HG03432 (cell line): ENCODE results near the gene MEI1.
"Not testable (repeated sequence)": the region's sequence is repeated elsewhere in the genome, so short reads cannot be mapped to it uniquely, and the experiment has no call there.

Experiments used
- ATAC-seq: cut with Tn5 transposase; IDR thresholded peaks from one replicate; pipeline ENCODE4 v1.9.1; 2021; ENCODE audit warnings: mild to moderate bottlenecking, moderate library complexity; ENCODE audit not compliant: unreplicated experiment

Gene MEI1

GRCh38 chr22:41682033-41682807 lies 17.1 kb upstream of the MEI1 start:
- ATAC-seq, result peak; percentile 78

DNA sequence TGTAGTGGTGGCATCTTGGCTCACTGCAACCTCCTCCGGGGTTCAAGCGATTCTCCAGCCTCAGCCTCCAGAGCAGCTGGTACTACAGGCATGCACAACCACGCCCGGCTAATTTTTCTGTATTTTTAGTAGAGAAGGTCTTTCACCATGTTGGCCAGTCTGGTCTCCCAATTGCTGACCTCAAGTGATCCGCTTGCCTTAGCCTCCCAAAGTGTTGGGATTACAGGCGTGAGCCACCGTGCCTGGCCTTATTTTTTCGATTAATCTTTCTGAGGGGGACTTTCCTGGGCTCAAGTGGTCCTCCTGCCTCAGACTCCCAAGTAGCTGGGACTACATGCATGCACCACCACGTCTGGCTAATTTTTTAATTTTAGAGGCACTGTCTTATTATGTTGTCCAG lies 16.3 kb upstream of the MEI1 start:
- ATAC-seq, result no peak

DNA sequence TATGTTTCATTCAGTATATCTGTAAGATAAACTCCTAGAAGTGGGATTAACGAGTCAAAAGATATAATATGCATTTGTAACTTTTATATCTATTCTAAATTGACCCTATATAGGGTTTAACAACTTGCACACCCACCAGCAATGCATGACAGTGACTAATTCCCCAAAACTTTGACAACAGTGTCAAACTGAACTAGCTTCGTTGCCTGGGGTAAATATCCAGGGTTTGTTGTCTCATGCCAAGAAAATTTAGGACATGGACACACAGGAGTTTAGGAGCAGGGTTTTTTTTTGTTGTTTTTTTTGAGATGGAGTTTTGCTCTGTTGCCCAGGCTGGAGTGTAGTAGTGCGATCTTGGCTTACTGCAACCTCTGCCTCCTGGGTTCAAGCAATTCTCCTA lies 15.7 kb upstream of the MEI1 start:
- no peak for ATAC-seq

DNA sequence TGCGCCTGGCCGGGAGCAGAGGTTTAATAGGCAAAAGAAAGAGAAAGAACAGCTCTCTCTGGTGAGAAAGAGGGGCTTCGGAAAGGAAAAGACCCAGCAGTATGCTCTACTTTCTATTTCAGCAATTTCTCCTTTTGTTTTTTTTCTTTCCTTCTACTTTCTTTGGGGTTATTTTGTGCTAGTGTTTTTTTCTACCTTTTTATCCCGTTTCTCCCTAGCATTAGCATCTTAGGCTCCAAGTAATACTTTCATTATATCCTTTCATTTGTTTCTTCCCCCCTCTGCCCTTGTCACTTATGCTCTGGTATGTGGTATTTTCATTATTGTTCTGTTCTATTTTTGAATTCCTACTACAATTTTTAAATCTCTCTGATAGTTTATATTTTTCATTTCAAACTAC lies 15.1 kb upstream of the MEI1 start:
- no peak for ATAC-seq

DNA sequence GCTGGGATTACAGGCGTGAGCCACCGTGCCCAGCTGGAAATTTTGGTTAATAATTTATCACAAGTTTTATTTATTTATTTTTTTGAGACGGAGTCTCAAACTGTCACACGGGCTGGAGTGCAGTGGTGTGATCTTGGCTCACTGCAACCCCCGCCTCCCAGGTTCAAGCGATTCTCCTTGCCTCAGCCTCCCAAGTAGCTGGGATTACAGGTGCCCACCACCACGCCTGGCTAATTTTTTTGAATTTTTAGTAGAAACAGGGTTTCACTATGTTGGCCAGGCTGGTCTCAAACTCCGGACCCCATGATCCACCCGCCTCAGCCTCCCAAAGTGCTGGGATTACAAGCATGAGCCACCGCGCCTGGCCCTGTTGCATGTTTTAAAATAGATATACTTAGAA lies 12.4 kb upstream of the MEI1 start:
- not testable (repeated sequence) for ATAC-seq

GRCh38 chr22:41687901-41688364 lies 11.4 kb upstream of the MEI1 start:
- ATAC-seq, result peak; percentile 19

DNA sequence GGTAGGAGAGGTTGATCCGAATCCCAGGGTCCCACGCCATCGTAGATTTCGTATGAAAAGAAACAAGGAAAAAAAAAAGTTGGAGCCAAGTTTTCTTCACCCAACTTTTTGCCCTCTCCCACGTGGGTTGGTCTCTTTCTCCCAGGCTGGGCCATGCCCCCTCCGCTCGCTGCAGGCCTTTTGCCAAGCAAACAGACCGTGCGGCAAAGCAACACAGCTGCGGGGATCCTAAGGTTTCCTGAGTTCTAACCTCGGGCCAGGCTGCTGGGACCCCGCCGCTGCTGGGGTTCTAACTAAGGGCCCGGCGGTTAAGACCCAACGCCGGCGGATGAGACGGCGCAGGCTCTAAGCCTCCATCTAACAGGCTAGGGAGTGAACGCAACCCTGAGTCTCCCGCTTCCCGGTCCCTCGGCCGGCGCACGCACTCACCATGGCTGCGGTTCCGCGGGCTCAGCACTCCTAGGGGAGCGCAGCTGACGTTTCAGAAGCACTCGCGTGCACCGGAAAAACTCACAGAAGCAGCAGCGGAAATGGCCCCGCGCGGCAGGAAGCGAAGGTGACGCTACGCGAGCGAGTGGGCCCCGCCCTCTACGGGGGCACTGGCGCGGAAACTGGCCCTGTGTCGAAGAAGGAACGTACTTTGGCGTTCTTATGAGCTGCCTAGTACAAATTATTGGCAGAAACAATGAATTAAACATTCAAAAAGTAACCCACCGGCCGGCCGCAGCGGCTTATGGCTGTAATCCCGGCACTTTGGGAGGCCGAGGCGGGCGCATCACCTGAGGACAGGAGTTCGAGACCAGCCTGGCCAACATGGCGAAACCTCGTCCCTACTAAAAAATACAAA lies 10.7 kb upstream of the MEI1 start, which contains the start of gene SNU13:
Gene SNU13, minus strand, starts transcription at position 503 of the 847 bp plus-strand sequence. Its CDS starts 71 bp downstream, at position 432.
- peak; percentile 89 for ATAC-seq

GRCh38 chr22:41690476-41690875 lies 8.8 kb upstream of the MEI1 start:
- no peak for ATAC-seq

GRCh38 chr22:41695211-41695610 lies 4.1 kb upstream of the MEI1 start:
- no peak for ATAC-seq

- ATAC-seq, result no peak
These were observed 2.6 kb upstream of the MEI1 start for GRCh38 chr22:41696703-41697102.

GRCh38 chr22:41697126-41697775 lies 2.1 kb upstream of the MEI1 start:
- ATAC-seq, result peak; percentile 51

GRCh38 chr22:41700108-41700364 lies 733 bp downstream of the MEI1 start:
- ATAC-seq, result no peak

DNA sequence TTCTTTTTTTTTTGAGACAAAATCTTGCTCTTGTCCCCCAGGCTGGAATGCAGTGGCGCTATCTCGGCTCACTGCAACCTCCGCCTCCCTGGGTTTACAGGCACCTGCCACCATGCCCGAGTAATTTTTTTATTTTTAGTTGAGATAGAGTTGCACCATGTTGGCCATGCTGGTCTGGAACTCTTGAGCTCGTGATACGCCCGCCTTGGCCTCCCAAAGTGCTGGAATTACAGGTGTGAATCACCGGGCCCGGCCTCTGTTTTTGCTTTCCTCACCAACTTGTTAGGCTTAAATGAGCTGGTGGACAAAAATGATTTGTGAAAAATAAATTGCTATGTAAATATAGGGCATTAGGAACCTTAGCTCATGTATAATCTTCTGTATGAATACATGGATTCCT lies 3.5 kb downstream of the MEI1 start:
- ATAC-seq, result no peak

DNA sequence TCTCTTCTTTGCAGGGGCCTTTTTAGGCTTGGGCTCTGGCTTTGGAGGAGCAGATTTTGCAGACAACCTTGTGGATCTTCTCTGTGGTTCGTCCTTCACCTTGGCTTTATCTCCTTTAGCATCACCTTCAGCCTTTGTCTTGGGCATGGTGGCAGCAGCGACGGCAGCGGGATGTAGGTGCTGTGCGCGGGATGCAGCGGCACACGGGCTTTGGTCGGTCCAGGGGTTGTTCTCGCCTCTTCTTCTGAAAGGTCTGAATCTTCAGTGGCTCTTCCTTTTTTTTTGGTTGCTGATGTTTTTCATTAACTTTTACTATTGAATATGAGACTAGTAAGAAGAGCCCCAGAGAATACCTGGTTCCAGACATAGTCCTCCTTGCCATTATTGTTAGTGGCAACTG lies 10.0 kb downstream of the MEI1 start:
- ATAC-seq, result no peak

DNA sequence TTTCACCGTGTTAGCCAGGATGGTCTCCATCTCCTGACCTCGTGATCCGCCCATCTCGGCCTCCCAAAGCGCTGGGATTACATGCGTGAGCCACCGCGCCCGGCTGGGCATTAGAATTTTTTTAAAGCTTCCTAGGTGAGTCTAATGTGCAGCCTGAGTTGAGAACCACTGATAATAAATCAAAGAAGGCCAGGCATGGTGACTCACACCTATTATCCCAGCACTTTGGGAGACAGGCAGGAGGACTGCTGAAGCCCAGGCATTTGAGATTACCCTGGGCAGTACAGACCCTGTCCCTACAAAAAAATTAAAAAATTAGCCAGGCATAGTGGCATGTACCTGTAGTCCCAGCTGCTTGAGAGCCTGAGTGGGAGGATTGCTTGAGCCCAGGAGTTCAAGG lies 13.7 kb downstream of the MEI1 start:
- no peak for ATAC-seq

DNA sequence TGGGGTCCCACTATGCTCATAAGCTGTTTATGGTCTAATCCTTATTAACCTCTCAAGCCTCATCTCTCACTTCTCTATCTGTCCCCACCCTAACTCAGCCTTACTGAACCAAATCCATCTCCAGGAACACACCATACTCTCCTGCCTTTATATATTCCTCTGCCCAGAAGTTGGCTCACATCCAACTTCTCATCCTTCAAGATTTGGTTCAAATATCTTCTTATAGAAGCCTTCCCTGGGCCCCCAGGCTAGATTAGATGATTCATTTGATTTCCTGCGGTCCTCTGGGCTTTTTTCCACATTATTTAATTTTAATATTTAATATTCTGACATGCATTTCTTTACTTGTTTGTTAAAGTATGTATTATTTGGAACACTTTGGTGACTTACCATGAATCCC lies 23.2 kb downstream of the MEI1 start:
- no peak for ATAC-seq

DNA sequence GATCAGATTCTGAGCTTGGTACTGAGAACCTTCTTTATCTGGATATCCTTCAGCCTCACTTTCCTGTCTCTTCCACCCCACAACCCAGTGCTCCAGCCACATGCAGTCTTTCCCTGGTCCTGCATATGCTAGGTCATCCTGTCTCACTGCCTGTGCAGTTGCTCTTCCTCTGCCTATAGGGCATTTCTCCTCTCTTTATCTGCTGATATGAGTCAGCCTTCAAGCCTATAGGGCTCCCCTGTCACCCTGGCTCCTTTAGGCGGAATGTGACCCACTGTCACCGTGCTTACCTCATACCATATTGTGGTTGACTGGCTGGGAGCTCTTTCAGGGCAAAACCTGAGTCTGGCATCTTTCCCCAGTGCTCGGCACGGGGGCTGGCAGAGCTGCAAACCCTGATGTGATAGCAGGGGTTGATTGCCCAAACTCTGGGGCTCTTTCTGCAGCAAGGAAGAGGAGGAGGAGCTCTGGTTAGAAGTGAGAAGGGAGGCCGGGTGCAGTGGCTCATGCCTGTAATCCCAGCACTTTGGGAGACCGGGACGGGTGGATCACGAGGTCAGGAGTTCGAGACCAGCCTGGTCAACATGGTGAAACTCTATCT lies 26.3 kb downstream of the MEI1 start:
- no peak for ATAC-seq

- no peak for ATAC-seq
These were observed 32.3 kb downstream of the MEI1 start for GRCh38 chr22:41731609-41732008.

GRCh38 chr22:41732096-41732772 lies 32.9 kb downstream of the MEI1 start:
- no peak for ATAC-seq

GRCh38 chr22:41733241-41733640 lies 33.9 kb downstream of the MEI1 start:
- not testable (repeated sequence) for ATAC-seq

GRCh38 chr22:41739576-41739975 lies 40.3 kb downstream of the MEI1 start:
- no peak for ATAC-seq
